Tibial nerve (tissue), 4 donors: Measurements from ENCODE around the gene KIAA1217. TPM values are rescaled to one million over a fixed set of nuclear protein-coding genes. Genes with fewer than 3 reads are reported as not detected.

Experiments
- DNase-seq, 2 donors: peaks; one replicate each; pipeline ENCODE4 v3.0.0-alpha.2; 2019; ENCODE audit warnings: low spot score in 2 of 2
- H3K27ac ChIP-seq, 4 donors: fragments of 200-600 bp; sonication (generic) in 3 of 4; one replicate each; pipeline ENCODE4 v1.5.1; 2017 to 2019; ENCODE audit warnings: mild to moderate bottlenecking in 1 of 4
- H3K27me3 ChIP-seq, 2 donors: fragments of 200-600 bp; sonication (generic) in 1 of 2; one replicate each; pipeline versions ENCODE4 v1.5.1 to v1.6.0; 2017 to 2019
- H3K36me3 ChIP-seq, 3 donors: fragments of 200-600 bp; sonication (generic); one replicate each; pipeline ENCODE4 v1.5.1; 2018 to 2019
- H3K4me1 ChIP-seq, 4 donors: fragments of 200-600 bp; sonication (generic) in 3 of 4; one replicate each; pipeline ENCODE4 v1.5.1; 2017 to 2019
- H3K4me3 ChIP-seq, 4 donors: fragments of 200-600 bp; sonication (generic) in 3 of 4; one replicate each; pipeline ENCODE4 v1.5.1; 2017 to 2019; ENCODE audit warnings: mild to moderate bottlenecking in 1 of 4, moderate library complexity in 1 of 4
- H3K9me3 ChIP-seq, 4 donors: fragments of 200-600 bp; sonication (generic) in 3 of 4; one replicate each; pipeline ENCODE4 v1.5.1; 2017 to 2019
- EP300 ChIP-seq, 2 donors: sonication (generic); formaldehyde crosslinking; IDR thresholded peaks; one replicate each; pipeline ENCODE4 v1.6.1; 2017; ENCODE audit warnings: antibody characterized with exemption in 2 of 2, mild to moderate bottlenecking in 1 of 2
- POLR2A ChIP-seq, 2 donors: fragments of 450-650 bp; IDR thresholded peaks; one replicate each; pipeline ENCODE4 v1.6.1; 2017; ENCODE audit warnings: antibody characterized with exemption in 2 of 2, mild to moderate bottlenecking in 2 of 2, moderate library complexity in 2 of 2
- whole genome bisulfite sequencing, 2 donors: methylation state at CpG; one replicate each; pipeline ENCODE4 v1.1.5; 2018; 5-methylcytosine and 5-hydroxymethylcytosine counted together
- total RNA-seq, 4 donors: library from RNA; depleted of rRNA; stranded (reverse); fragments of >200 nt; gene quantifications; one replicate each; pipeline ENCODE4 v1.1.0, GENCODE V29; 2016
- TF ChIP-seq, protein P1 (sequence below), 5 experiments: fragments of 200-600 bp in 3 of 5; fragments of 450-650 bp in 2 of 5; sonication (generic) in 3 of 5; IDR thresholded peaks; one replicate each; pipeline ENCODE4 v1.5.1; 2016 to 2019; ENCODE audit warnings: antibody characterized with exemption in 5 of 5, mild to moderate bottlenecking in 3 of 5, moderate library complexity in 2 of 5

The KIAA1217 gene
- total RNA-seq, 4 donors from 2014 or later = 38.5 to 88.1 (median 58.3) TPM

DNA sequence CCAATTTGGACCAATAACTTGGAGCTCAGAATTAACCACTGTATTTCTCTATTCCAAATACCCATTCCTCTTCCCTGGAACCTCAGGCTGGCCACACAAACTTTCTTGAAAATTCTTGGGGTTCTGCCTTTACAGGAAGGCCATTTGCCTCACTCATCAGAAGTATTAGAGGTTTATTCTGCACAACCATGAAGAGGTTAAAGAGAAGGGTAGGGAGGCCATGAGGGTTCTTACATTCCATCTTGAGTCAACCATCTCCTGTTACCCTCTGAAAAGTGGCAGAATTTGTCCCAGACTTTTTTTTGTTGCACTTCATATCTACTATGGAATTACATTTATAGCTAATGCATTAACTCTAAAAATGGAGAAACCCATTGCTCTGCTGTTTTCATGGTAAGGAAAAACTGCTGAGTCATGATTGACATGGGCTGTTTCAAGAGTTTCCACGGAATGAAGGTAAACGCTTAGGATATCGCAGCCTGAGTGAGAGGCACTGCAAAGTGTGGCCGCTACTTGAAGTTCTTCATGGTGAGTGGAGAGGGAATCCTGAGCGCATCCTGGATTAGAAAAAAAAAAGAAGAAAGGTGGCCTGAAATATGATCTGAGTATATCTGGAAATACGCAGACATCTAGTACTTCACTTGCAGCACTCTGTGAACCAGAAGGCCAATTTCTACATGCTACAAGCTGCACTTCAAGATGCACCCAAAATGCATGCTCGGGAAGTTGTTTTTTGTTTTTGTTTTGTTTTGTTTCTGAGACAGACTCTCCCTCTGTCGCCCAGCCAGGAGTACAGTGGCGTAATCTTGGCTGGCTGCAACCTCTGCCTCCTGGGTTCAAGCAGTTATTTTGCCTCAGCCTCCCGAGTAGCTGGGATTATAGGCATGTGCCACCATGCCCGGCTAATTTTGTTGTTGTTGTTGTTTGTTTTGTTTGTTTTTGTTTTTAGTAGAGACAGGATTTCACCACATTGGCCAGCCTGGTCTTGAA is 83.7 kb downstream of the KIAA1217 start:
- 79 to 87% methylated on average over 11 of the region's 11 CpGs for WGBS, 2 donors
- Histone ChIP-seq H3K9me3 (no peaks in the 10 kb centered on the region), H3K27ac (no peak overlapping the region), H3K4me1 (peaks cover 0 to 26% (median 5%) of the 10 kb centered on the region in 4 donors), H3K4me3 (no peak overlapping the region), H3K36me3 (peaks cover 0 to 5% (median 0%) of the 10 kb centered on the region in 3 donors), H3K27me3 (no peaks in the 10 kb centered on the region)
- TF ChIP-seq POLR2A (IDR thresholded peaks at IDR 0.05) = no peak
- TF ChIP-seq, protein P1, sequence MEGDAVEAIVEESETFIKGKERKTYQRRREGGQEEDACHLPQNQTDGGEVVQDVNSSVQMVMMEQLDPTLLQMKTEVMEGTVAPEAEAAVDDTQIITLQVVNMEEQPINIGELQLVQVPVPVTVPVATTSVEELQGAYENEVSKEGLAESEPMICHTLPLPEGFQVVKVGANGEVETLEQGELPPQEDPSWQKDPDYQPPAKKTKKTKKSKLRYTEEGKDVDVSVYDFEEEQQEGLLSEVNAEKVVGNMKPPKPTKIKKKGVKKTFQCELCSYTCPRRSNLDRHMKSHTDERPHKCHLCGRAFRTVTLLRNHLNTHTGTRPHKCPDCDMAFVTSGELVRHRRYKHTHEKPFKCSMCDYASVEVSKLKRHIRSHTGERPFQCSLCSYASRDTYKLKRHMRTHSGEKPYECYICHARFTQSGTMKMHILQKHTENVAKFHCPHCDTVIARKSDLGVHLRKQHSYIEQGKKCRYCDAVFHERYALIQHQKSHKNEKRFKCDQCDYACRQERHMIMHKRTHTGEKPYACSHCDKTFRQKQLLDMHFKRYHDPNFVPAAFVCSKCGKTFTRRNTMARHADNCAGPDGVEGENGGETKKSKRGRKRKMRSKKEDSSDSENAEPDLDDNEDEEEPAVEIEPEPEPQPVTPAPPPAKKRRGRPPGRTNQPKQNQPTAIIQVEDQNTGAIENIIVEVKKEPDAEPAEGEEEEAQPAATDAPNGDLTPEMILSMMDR (IDR thresholded peaks at IDR 0.05) = no peak
- TF ChIP-seq EP300 (IDR thresholded peaks at IDR 0.05) = no peak
- DNase-seq = no peak

DNA sequence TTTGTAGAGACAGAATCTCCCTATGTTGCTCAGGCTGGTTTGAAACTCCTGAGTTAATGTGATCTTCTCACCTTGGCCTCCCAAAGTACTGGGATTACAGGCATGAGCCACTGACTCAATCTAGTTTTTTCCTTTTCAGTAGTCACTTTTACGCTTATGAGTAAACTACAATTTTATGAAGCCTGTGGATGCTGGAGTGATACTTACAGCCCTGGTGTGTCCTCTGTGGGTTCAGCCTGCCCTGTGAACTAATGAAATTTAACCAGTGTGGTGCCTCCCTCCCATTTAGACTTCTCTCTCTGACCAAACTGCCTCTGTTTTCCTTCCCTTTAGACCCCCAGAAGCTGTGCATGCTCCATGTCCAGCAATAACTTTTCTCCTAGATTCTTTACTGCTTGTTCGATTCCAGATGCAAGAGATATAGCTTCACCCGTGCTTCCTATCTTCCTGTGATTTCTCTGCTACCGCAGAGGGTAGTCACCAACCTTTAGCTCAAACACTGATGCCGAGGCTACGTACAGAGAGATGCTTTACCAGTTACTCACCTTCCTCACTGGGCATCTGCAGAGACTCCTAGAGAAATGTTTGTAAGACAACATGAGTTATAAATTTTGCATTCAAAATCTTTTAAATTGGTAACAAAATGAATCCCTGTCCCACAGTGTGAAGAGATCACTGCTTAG is 90.8 kb downstream of the KIAA1217 start:
- Histone ChIP-seq H3K36me3 (no peaks in the 10 kb centered on the region), H3K4me3 (no peak overlapping the region), H3K27ac (no peak overlapping the region), H3K9me3 (no peaks in the 10 kb centered on the region), H3K4me1 (no peaks in the 10 kb centered on the region), H3K27me3 (no peaks in the 10 kb centered on the region)
- WGBS, 2 donors = 93 to 95% methylated on average over 6 of the region's 6 CpGs
- TF ChIP-seq EP300 (IDR thresholded peaks at IDR 0.05) = no peak
- no peak for TF ChIP-seq POLR2A (IDR thresholded peaks at IDR 0.05)
- TF ChIP-seq, protein P1 (IDR thresholded peaks at IDR 0.05) = no peak
- DNase-seq = no peak

DNA sequence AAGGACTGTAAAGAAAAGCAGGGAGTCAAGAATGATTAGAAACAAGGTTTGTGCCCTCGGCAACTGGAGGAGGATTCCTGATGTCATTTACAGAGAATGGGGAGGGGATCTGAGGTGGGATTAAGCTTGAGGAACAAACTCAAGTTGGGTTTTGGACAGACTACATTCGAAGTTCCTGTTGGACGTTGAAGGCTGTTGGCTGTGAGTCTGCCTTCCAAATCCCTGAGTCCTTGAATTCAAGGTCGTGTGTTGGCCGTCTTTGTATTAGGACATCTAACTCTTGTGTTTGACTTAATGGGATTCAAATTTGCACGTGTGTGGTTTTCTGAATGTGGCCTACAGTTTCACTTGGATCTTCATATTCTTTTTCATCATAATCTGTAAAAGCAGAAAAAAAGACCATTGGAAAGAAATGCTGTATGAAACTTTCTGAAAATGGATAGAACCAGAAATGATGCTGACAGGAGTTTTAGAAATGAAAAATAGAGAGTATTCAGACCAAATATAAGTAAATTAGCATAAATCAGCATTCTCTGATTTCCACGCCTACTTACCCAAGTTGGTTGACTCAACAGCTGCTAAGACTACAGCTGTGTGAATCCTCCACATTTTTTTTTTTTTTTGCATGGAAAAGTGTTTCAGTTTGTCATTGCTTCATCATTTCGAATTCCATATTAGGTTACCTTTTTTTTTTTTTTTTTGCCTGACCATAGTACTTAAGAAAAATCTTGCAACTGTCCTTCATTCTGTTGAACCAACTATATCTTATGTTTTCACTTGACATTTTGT is 94.8 kb downstream of the KIAA1217 start:
- TF ChIP-seq EP300 (IDR thresholded peaks at IDR 0.05) = no peak
- TF ChIP-seq POLR2A (IDR thresholded peaks at IDR 0.05) = no peak
- 78 to 79% methylated on average over 8 of the region's 8 CpGs for WGBS, 2 donors

DNA sequence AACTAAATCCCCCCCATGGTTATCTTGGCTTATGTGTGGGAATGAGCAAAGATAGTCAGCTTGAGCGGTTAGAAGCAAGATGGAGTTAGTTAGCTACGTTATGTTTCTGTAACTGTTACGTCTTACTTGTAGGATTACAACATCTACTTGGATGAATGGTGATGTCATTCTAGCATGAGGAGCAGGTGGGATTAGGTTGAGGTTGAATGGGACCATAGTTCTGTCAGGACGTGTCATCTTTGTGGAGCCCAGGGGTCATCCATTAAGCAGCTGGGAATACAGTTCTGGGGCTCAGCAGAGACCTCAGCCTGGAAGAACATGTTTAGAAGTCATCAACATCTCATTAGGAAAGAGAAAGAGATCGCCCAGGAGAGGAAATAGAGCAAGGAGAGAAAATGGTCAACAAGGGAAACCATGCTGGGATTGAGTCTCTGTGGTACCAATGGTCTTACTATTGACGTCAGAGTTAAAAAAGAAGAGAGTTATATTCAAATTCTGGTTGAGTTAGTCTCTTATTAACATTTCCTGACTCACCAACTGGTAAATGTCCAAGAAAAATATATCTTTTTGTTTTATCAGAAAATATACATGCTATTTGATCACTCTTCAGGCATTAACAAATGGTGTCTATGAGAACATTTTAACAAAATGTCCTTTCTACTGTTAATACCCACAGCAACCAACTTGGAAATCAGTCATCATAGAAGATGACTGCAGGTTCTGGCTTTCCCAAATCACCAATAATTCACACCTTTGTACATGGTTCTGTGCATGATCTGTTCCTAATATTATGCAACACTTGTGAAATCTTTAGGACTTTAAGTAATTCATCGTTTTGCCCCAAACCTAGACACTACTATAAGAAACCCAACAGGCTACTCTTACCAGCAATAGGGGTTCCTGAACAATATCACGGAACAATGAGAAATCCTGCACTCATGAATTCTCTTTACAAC is 96.9 kb downstream of the KIAA1217 start:
- no peaks in the 10 kb centered on the region for H3K9me3 ChIP-seq
- DNase-seq = no peak
- no peak overlapping the region for H3K4me3 ChIP-seq
- H3K27me3 ChIP-seq = no peaks in the 10 kb centered on the region
- TF ChIP-seq, protein P1 (IDR thresholded peaks at IDR 0.05) = no peak
- no peak for TF ChIP-seq POLR2A (IDR thresholded peaks at IDR 0.05)
- no peak for TF ChIP-seq EP300 (IDR thresholded peaks at IDR 0.05)
- H3K4me1 ChIP-seq = peaks cover 0 to 31% (median 13%) of the 10 kb centered on the region in 4 donors
- WGBS, 2 donors = 84% methylated on average over 8 of the region's 8 CpGs
- peak overlapping the region in 1 of 4 donors; percentile 30 for H3K27ac ChIP-seq
- H3K36me3 ChIP-seq = no peaks in the 10 kb centered on the region

More for the DNA sequence above, 94.8 kb downstream of the KIAA1217 start:
- Histone ChIP-seq H3K36me3 (no peaks in the 10 kb centered on the region), H3K4me3 (no peak overlapping the region), H3K27me3 (no peaks in the 10 kb centered on the region), H3K9me3 (no peaks in the 10 kb centered on the region), H3K27ac (no peak overlapping the region), H3K4me1 (peaks cover 0 to 31% (median 13%) of the 10 kb centered on the region in 4 donors)
- no peak for DNase-seq
